Measurements from ENCODE around the gene MORC2.

MORC2 gene

GRCh38 chr22:30889268-30889995 lies 79.1 kb downstream of the MORC2 start:
- DNase-seq (ENCODE audit: low read depth in 3 of 3): no peak

- no peak for DNase-seq (ENCODE audit: low read depth in 3 of 3)
Observed at GRCh38 chr22:30887861-30888260, 80.7 kb downstream of the MORC2 start.

- no peak for DNase-seq (ENCODE audit: low read depth in 3 of 3)
Observed at GRCh38 chr22:30887453-30887852, 81.1 kb downstream of the MORC2 start.

DNA sequence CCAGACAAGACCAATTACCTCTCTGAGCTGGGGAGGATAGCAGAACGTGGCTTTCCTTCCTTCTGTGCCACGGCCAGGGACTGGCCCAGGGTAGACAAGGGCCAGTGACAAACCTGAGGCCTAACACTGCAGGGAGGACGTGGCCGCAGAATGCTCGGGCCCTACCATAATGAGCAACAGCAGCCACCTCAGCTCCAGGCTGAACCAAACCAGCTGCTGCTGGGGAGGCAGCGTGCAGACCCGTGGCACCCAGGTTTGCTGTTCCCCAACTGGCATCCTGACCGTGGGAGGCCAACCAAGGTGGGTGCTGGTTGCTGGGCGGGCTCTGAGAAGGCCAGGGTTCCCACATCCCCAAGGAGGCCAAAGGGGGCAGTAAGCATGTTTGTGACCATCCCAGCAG lies 83.0 kb downstream of the MORC2 start:
- no peak for DNase-seq (ENCODE audit: low read depth in 3 of 3)

DNA sequence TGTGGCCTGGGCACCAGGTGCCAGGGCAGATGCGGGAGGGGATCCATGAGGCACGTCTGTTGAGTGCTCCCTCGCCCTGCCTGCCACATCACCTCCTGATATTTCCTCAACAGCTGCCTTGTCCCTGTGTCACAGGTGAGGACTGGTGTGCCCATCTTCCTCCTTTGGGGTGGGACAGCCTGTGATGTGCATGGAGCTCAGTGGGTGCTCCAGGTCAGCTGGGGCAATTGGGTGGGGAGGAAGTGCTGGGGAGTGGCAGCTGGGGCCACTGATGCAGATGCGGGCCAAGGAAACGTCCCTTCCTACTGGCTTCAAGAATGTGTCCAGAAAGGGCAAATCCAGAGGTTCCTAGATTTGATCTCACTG lies 83.6 kb downstream of the MORC2 start:
- DNase-seq (ENCODE audit: low read depth in 3 of 3): no peak

DNA sequence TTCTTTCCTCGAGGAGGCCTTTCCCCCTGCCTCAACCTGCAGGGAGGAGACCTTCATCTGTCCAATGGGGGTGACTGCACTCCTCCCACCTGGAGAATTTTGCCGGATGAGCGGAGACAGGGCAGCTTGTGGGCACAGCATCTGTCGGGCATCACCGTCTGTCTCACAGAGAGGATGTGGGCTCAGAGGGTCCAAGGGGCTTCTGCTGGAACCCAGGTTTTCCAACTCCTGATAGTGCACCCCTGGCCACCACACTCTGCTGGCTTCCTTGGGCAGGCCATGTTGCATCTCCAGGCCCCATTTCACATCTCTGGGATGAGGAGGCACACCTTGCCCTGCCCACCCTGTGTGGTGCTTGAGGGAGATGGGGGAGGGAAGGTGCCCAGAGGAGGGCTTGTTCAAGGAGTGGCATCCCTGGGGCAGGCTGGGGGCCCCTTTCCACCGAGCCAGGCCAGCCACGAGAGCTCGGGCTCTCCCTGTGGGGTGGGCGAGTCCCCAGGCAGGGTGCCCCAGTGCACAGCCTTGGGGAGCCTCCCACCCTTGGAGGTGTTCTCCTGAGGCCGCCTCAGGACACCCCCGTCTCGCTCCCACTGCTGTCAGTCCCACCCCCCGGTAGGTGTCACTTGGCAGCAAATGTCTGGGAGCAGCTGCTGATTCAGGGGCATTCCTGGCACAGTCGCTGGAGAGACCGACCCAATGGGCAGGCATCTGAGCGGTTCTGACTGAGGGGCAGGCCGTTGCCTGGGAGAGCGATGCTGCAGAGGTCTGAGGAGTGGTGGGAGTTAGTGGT lies 84.2 kb downstream of the MORC2 start:
- no peak for DNase-seq (ENCODE audit: low read depth in 3 of 3)

DNA sequence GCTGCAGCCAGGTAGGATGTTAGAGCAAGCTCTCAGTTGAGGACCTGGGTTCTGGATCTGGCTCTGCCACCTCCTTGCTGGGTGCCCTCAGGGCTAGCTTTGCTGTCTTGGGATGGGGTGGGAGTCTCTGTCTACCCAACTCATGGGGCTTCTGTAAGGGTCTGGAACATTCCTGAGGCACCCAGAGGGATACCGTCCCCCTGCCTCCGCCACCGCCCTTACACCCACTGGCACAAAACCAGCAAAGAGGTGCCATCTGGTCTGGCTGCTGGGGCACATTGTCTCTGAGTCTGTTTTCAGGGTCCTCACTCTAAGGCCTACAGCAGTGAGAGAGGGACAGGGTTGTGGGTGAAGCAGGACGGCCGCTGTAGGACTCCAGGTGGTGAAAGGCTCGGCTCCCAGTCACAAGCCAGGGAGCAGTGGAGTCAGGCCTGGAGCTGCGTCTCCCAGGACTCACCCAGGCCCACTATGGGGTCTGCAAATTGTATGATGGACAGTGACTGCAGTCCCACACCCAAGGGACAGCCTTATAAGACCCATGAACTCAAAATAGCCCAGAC lies 84.9 kb downstream of the MORC2 start:
- no peak for DNase-seq (ENCODE audit: low read depth in 3 of 3)

DNA sequence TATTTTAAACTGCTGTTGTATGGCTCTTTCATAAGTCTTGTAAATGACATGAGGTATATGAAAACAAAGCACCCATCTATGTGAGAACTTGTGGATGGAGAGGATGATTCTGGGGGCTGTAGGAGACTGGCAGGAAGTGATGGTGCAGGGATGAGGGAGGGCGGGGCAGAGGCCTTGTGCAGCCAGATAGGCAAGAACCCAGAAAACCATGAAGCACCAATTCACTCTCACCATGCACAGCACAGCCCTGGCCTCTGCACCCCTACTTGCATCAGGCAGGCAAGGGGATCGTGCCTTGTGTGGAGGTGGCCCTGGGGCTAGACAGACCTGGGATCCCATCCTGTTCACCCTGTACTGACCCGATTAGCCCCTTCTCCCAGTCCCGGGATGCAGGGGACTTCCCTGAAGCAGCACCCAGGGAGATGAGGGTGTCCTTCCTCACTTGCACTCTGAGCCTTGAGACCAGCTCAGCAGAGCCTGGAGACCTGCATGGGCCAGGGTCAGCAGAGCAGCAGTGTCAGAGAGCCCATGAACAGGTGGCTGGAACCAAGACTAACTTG lies 85.5 kb downstream of the MORC2 start:
- no peak for DNase-seq (ENCODE audit: low read depth in 3 of 3)

DNA sequence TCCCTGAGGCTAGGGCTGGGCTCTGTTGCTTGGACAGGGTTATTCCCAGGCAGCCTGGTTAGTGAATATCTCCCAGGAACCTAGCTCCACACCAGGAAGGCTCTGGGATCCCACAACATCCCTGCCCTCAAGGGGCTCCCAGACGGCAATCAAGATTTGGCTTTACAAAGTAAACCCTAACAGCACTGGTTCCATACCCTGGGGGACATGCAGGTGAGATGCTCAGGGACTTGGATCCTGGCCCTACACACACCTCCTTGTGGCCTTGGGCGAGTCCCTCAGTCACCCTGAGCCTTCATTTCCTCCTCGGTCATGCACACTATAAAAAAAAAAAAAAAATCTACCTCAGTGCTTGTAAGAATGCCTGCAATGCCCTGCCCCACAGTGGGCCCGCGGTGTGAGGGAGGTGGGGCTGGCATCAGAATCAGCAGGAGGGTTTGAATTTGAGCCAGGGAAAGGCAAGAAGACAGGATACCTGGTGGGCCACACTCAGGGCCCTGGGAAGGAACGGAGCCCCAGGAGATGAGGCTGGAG lies 86.3 kb downstream of the MORC2 start:
- DNase-seq (ENCODE audit: low read depth in 3 of 3): no peak

- no peak for DNase-seq (ENCODE audit: low read depth in 3 of 3)
Observed at GRCh38 chr22:30881361-30882183, 87.0 kb downstream of the MORC2 start.

GRCh38 chr22:30880847-30881246 lies 87.7 kb downstream of the MORC2 start:
- no peak for DNase-seq (ENCODE audit: low read depth in 3 of 3)

GRCh38 chr22:30880181-30880601 lies 88.4 kb downstream of the MORC2 start:
- no peak for DNase-seq (ENCODE audit: low read depth in 3 of 3)

DNA sequence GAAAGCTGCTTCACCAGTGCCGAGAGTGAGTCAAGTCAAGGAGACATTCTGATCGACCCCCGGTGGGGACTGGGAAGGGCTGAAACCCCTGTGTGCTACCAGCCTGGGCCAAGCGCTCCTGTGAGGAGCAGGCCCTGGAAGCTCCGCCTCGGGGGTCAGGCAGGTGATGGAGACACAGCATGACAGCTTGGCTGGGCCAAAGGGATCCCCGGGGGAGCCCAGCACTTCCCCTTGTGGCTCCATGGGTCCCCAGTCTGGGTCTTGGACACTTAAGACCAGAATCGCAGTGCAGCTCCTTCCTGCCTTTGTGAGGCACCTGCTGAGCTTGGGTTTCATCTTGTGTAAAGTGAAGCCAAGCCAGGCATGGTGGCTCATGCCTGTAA lies 89.2 kb downstream of the MORC2 start:
- no peak for DNase-seq (ENCODE audit: low read depth in 3 of 3)

DNA sequence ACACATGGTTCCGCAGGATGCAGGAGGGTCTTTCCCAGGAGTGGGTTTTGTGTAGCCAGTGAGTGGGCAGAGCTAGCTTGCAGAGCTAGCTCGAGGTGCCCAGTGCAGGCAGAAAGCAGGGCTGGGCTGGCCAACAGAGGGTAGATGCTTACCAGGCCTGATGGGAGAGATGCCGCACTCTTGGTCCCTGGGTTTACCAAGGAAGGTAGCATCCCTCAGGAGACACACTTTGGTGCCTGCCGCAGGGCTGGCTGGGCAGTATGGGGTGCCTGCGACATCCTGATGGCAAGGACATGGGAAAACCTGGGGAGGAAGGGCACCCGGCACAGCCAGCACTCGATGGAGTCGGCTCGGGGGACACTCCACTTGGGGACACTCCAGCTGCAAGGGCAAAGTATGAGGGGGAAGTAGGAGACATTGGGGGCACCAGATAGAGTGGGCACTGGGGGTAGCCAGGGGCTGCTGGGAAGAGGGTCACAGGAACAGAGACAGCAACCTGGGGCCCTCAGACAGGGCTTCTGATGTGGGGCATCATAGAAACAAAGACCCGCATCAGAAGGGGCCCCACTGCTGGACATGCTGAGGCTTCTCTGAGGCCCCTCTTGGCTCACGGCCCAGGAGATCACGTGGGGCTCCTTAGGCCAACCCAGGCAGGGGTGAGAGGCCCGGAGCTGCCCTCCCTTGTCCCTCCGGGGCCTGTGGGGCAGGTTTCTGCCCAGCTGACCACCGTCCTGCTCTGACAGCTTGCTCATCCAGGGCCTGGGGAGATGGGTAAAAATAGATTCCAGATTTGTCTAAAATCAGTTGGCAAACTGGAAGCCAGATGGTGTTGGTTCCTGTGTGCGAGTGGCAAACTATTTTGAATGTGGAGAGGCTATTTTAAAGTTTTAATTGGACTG lies 89.8 kb downstream of the MORC2 start:
- DNase-seq (ENCODE audit: low read depth in 3 of 3): no peak

GRCh38 chr22:30877662-30878515 lies 90.7 kb downstream of the MORC2 start:
- no peak for DNase-seq (ENCODE audit: low read depth in 3 of 3)

DNA sequence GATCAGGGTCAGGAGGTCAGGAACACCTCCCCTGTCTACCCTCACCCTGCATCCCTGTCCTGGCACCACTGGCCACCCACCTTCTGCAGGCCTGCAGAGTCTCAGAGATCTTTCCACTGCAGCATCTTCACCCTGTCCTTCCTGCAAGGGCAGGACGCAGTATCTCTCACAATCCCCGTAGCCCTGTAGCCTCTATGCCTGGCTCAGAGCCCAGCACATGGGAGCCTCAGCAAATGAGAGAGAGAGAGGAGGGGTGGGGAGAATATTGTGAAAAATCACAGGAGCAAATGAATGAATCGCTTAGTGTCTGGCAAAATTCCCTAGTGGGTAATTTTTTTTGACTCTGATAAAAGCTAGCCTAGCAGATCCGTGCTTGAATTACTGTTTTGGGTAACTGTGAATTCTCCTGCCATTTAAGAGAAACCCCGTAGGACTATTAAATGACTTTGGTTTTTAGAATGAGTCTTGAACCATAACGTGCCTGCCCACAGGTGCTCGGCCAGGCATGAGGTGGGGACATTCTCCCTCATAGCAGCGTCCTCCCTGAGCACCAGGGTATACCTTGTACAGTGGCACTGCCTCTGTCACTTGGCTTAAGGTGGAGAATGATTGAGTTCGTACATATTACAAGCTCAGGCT lies 91.5 kb downstream of the MORC2 start:
- DNase-seq (ENCODE audit: low read depth in 3 of 3): no peak

GRCh38 chr22:30876221-30876751 lies 92.3 kb downstream of the MORC2 start:
- DNase-seq (ENCODE audit: low read depth in 3 of 3): no peak

GRCh38 chr22:30875481-30876215 lies 92.9 kb downstream of the MORC2 start:
- DNase-seq (ENCODE audit: low read depth in 3 of 3): no peak

All from stimulated activated CD4-positive, alpha-beta T cell treated with anti-CD3 and anti-CD28 coated beads, TNF-alpha, amount 100 ng/mL, for 48 hours (primary cell).